NCI-H2171 (cell line): Measurements from ENCODE around the gene ESPL1.
A peak's percentile ranks its signal among the peaks of the same experiment; 100 is the strongest.
"Not testable (repeated sequence)": the region's sequence is repeated elsewhere in the genome, so short reads cannot be mapped to it uniquely, and the experiment has no call there.

Experiments used
- DNase-seq: peaks from one replicate; lab custom pipeline; 2025; lab: John Stamatoyannopoulos, UW

The ESPL1 gene

DNA sequence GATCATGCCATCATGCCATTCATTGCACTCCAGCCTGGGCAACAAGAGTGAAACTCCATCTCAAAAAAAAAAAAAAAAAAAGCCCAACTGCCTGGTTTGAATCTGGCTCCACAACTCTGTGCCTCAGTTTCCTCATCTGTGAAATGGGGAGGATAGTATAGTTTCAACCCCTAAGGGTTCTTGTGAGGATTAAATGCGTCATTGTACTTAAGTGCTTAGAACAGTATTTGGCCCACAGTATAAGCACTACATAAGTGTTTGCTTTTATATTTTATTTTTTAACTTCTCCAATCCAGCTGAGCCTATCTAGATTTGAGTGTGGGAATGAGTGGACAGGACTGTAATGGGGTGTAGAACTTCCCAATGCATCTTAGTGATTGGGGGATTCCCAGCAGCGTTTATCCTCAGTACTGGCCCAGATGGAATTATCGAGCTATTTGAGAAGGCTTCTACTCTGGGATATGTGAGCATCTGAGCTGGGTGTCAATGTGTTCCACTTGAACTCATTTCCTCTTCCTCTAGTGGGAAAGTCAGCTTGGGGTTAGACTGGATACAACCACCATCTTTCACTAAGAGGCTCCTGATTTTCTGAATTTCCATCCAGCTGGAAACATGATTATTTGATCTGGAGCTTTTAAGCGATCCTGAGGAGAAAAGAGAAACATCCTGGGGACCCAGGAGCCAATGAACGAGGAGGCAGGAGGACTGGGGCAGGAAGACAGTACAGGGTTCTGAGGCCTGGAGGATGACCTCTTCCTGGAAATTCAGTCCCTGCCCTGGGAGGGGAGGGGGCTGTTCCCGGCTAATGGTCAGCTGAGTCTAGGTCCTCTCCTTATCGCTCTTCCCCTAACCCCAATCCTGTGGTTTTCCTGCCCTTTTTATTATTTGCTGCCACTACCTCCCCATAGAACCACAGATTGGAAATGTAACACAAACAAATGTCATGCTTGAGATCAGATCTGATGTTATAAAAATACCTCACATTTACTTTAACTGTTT lies 9.3 kb upstream of the ESPL1 start:
- DNase-seq, result no peak

DNA sequence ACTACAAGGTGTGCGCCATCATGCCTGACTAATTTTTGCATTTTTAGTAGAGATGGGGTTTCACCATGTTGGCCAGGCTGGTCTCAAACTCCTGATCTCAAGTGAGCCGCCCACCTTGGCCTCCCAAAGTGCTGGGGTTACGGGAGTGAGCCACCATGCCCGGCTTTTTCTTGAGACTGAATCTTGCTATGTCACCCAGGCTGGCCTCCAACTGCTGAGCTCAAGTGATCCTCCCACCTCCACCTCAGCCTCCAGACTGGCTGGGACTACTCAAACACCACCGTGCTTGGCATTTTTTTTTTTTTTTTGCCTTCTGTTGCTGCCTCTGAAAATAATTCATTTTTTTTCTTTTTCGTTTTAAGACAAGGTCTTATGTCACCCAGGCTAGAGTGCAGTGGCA lies 8.2 kb upstream of the ESPL1 start:
- no peak for DNase-seq

DNA sequence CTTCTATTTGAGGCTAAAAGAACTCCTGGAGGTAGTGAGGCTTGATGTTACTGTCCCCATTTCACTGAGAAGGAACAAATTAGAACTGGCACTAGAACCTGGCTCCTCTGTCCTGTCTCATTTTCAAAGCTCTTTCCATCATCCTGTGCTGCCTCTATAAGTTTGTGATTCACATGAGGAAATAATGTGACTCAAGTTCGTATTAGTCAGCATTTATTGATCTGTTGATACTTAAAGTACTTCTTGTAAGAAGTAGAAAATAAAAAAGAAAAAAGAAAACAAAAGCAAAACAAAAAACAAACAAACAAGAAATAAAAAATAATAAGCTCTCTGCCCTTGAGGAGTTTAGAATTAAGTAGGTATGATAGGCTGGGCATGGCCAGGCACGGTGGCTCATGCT lies 2.3 kb upstream of the ESPL1 start:
- no peak for DNase-seq

DNA sequence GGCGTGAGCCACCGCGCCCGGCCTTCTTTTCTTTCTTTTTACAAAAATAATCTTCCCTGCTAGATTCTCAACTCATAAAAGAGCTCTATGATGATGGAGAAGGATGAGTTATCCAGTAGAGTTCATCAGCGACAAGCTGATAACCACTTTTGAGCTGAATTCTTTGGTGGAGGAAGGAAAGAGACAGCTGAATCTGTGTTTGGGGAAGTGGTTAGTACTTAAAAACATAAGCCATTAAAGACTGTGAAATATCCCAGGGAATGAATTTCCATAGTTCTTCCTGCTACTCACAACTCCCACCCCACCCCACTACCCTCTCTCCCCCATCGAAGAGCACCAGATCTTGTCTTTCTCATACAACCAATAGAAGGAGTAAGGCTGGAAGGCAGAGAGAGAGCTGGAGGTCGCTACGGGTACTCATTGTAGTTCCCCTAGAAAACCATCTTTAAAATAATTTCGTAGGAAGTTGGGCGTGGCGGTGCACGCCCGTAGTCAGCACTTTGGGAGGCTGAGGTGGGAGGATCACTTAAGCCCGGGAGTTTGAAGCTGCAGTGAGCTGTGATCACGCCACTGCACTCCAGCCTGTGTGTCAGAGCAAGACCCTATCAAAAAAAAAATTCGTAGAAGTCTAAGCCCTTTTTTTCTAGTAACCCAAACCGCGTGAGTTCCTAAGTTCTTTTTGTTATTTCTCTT lies 647 bp upstream of the ESPL1 start:
- no peak for DNase-seq

DNA sequence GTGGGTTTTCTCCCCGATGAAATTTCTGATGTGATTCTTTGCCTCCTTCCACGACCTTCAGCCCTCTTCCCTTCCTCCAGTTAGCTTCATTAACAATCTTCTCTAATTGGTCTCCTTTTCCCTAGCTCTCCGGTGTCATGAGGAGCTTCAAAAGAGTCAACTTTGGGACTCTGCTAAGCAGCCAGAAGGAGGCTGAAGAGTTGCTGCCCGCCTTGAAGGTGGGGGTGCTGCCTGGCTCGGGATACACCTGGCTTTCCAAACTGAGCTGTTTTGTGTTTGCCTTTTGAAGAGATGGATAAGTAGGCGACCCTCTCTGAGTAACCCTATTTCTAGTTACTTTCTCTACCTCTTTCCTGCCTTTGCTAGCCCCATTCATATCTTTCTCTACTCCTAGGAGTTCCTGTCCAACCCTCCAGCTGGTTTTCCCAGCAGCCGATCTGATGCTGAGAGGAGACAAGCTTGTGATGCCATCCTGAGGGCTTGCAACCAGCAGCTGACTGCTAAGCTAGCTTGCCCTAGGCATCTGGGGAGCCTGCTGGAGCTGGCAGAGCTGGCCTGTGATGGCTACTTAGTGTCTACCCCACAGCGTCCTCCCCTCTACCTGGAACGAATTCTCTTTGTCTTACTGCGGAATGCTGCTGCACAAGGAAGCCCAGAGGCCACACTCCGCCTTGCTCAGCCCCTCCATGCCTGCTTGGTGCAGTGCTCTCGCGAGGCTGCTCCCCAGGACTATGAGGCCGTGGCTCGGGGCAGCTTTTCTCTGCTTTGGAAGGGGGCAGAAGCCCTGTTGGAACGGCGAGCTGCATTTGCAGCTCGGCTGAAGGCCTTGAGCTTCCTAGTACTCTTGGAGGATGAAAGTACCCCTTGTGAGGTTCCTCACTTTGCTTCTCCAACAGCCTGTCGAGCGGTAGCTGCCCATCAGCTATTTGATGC lies 797 bp downstream of the ESPL1 start:
- no peak for DNase-seq

DNA sequence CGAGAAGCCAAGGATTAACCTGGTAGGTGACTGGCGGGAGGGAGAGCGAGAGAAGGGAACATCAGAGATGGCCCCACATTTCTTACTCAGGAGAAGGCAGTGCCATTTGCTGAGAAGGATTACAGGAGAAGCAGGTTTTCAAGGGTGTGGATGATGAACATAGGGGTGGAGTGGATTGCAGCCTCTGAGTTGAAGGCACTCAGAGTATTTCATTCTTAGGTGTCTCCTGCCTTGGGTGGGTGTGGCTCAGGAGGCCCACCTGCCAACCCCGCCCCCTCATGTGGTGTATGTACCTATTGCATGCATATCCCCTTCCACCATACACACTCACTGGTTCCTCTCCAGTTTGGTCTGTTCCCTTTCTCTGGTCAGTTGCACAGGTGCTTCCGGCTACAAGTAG lies 6.3 kb downstream of the ESPL1 start:
- DNase-seq, result no peak

DNA sequence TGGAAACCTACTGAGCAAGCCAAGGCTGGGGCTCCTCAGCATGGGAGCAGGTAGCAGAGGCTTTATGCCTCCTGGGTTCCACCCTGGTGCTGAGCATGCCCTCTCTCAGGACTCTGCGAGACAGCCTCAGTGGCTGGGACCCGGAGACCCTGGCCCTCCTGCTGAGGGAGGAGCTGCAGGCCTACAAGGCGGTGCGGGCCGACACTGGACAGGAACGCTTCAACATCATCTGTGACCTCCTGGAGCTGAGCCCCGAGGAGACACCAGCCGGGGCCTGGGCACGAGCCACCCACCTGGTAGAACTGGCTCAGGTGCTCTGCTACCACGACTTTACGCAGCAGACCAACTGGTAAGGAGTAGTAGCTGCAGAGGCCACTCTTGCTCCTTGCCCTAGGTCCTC lies 8.4 kb downstream of the ESPL1 start:
- no peak for DNase-seq

DNA sequence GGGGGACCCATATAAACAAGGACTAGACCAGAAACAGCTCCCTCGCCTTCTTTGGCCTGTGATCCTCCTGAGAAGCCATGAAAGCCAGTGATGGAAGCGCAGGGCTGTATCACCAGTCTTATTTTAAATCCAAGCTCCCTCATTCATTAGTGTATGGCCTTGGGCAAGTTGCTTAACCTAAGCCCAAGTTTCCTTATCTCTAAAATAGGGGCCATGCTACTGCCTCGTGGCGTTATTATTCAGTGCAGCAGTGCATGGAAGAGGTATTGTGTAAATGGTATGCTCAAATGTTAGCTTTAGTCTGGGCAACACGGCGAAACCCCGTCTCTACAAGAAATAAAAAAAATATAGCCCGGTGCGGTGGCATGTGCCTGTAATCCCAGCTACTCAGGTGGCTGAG lies 9.9 kb downstream of the ESPL1 start:
- DNase-seq, result no peak

DNA sequence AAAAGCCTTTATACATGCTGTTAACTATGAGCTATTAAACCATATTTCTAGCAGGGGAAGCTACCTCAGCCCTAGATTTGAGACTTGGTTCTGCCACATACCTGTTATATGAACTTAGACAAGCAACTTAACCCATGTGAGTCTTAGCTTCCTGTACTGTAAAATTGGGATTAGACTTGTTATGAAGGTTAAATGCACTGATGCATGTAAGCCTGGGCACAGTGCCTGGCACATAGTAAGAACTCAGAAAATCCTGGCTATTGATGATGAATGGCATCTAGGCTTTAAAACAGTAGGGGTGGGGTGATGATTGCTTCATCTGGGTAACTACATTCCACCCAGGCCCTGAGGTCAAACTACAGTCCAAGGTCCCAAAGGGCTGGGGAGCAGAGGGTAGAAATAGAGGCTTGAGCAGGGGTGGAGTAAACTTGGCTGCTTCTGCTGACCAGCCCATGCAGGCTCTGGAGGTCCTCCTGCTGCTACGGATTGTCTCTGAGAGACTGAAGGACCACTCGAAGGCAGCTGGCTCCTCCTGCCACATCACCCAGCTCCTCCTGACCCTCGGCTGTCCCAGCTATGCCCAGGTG lies 11.3 kb downstream of the ESPL1 start:
- no peak for DNase-seq

DNA sequence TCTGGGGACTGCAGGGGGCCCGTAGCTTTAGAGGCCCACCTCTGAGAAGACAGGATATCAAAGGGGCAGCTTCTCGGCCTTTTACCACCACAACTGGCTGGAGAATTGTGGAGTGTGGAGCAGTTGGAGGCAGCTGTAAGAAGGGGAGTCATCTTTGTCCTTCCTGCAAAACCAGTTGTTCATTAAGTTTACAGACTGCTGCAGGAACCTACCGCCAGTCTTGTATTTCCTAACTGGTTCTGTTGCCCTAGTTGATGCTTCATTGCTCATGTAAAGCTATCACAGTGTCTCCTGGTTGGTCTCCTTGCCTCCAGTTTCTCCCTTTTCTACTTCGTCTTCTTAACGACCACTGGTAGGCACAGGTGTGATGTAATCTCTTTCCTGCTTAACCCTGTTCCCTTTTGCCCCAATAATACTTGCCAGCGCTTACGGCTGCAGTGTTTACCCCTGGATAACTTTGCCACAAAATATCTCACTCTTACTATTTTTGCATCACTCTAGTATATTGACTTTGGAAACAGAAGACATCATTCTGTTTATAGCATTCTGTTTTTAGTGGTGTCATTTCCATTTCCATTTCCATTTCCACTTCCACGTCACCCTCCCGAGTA lies 11.9 kb downstream of the ESPL1 start:
- no peak for DNase-seq

DNA sequence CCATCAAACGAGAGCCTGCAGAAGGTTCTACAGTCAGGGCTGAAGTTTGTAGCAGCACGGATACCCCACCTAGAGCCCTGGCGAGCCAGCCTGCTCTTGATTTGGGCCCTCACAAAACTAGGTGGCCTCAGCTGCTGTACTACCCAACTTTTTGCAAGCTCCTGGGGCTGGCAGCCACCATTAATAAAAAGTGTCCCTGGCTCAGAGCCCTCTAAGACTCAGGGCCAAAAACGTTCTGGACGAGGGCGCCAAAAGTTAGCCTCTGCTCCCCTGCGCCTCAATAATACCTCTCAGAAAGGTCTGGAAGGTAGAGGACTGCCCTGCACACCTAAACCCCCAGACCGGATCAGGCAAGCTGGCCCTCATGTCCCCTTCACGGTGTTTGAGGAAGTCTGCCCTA lies 18.3 kb downstream of the ESPL1 start:
- DNase-seq, result no peak

DNA sequence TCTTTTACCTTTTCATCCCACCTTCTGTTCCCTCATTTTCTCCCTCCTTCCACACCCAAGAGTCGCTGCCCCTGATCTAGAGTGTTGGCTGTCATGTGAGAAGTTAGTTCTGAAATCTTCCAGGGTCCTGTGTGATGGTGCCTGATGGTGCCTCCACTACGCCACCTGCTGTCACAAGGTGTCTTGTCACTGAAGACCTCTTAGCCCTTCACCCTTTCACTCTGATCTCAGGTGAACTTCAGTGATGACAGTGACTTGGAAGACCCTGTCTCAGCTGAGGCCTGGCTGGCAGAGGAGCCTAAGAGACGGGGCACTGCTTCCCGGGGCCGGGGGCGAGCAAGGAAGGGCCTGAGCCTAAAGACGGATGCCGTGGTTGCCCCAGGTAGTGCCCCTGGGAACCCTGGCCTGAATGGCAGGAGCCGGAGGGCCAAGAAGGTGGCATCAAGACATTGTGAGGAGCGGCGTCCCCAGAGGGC lies 19.7 kb downstream of the ESPL1 start:
- peak; percentile 35 for DNase-seq

DNA sequence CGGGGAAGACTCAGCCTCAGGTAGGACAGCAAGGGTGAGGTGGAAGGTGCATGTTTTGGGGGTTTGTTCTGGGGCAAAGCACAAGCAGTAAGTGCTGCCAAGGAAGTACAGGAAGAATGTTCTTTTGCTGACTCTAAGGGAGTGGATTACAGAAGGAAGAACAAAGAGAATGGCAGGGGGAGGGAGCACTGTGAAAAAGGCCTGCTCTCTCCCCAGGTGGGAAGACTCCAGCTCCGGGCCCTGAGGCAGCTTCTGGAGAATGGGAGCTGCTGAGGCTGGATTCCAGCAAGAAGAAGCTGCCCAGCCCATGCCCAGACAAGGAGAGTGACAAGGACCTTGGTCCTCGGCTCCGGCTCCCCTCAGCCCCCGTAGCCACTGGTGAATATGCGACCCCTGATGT lies 20.2 kb downstream of the ESPL1 start:
- no peak for DNase-seq

DNA sequence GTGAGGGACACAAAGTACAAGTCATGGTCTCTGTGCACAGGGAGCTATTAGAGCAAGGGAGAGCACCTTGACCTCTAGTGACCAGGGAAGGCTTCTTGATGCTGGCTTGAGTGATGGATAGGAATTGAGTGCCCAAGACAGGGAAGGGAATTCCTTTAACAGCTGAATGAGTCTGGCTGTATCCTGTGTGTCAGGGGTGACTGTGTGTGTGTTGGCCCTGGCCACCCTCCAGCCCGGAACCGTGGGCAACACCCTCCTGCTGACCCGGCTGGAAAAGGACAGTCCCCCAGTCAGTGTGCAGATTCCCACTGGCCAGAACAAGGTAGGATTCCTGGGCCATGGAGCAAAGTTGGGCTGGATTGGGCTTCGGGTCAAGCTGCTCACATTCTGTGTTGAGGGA lies 21.8 kb downstream of the ESPL1 start:
- no peak for DNase-seq

DNA sequence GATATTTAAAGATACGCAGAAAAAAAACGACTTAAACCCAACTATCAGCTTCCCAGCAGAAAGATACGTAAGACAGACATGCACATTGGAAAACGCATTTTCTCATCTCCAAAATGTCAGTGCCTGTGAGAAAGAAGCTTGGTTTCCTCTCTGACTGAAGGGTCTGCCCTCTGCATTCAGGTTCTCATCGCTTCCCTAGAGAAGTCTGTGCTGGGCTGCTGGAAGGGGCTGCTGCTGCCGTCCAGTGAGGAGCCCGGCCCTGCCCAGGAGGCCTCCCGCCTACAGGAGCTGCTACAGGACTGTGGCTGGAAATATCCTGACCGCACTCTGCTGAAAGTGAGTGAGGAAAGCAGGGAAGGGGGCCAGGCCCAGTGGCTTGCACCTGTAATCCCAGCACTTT lies 22.6 kb downstream of the ESPL1 start:
- no peak for DNase-seq

DNA sequence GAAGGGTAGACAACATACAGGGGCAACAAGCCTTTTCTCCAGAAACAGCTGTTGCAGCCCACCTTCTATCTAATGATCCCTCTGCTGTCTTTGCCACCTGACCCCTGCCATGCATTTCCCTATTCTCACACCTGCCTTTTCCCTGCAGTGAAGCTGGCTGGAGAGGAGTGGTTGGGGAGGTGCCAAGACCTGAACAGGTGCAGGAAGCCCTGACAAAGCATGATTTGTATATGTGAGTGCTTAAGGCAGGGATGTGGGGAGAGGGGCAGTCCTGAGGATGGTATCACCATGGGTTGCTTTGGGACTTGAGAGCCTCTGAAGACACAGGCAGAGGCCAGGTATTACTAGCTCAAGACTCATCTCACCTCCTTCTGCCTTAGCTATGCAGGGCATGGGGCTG lies 24.3 kb downstream of the ESPL1 start:
- no peak for DNase-seq

DNA sequence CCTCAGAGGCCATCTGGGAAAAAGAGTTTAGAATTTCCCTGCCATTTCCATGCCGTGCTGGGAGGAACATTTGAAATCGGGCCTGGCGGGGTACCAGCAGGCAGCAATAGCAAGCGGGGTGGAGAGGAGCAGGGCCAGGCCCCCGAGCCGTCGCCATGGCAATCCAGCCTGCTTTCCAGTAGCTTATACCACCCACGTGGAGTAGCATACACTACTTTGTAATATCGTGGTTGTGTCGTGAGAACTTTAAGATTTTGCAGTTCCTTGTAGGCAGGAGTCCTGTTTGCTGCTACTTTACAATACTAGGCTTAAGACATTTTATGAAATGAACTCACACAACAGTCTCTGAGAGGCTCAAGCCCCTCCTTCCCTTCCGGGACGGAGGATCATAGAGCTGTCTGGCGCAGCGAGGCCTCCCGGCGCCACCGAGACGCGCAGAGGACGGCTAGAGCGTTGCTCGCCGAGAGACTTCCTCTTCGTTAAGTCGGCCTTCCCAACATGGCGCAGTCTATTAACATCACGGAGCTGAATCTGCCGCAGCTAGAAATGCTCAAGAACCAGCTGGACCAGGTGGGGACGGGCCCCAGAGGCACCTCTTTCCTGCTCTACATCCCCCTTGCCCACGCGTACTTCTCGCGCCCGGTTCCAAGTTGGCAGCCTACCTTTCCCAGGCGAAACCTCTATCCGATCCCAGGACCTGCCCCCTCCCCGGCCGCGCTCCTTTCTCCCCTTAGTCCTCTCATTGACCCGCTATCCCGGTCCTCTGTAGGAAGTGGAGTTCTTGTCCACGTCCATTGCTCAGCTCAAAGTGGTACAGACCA lies 27.2 kb downstream of the ESPL1 start, which contains the start of gene PFDN5:
Gene PFDN5 (plus strand): TSS at position 473 of the 821 bp plus-strand sequence. CDS start 26 bp downstream, at position 499.
- peak; percentile 88 for DNase-seq

DNA sequence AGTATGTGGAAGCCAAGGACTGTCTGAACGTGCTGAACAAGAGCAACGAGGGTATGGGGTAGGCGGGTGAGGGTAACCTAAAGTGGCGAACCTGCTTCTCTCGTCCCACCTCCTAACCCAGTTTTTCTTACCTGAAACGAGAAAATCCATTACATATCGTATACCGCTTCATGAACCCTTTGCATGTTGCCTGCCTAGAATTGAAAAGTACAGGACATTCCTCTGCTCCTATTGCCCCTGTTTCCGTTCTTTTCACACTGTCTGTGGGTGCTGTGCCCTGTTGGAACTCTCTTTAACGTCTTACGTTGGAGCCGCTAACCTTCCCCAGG lies 27.8 kb downstream of the ESPL1 start:
- no peak for DNase-seq

DNA sequence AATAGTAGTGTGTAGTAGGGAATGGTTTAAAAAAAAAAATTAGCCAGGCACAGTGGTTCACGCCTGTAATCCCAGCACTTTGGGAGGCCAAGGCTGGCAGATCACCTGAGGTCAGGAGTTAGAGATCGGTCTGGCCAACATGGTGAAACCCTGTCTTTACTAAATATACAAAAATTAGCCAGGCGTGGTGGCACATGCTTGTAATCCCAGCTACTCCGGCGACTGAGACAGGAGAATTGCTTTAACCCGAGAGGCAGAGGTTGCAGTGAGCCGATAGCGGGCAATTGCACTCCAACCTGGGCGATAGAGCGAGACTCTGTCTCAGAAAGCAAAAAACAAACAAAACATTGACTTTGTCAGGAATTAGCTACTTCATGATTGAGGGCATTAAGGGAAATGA lies 29.0 kb downstream of the ESPL1 start:
- DNase-seq, result not testable (repeated sequence)

DNA sequence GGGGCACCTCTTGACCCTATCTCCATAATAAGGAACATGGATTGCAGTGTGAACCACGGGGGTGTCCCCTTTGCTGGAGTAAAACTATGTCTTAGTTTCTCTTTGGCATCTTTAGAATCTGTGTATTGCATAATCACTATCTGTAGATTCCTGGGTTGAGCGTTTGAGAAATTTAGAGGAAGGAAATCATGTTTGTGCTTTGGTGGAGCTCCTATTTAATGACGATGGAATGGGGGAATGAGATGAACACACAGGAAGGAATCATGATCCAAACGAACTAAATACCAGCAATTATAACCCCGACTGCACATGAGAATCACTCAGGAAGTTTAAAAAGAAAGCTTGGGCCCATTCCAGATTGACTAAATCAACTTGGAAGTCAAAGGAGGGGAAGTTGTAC lies 30.1 kb downstream of the ESPL1 start:
- DNase-seq, result no peak

DNA sequence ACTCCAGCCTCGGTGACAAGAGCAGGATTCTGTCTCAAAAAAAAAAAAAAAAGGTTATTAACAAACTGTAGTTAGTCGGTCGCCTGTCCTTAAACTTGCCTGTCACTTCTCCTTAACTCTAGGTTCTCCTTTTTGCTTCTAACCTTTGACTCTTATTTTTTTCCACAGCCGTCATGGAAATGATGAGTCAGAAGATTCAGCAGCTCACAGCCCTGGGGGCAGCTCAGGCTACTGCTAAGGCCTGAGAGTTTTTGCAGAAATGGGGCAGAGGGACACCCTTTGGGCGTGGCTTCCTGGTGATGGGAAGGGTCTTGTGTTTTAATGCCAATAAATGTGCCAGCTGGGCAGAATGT lies 31.0 kb downstream of the ESPL1 start:
- no peak for DNase-seq
